Measurements from ENCODE around the gene TNFAIP8.

TNFAIP8 gene

DNA sequence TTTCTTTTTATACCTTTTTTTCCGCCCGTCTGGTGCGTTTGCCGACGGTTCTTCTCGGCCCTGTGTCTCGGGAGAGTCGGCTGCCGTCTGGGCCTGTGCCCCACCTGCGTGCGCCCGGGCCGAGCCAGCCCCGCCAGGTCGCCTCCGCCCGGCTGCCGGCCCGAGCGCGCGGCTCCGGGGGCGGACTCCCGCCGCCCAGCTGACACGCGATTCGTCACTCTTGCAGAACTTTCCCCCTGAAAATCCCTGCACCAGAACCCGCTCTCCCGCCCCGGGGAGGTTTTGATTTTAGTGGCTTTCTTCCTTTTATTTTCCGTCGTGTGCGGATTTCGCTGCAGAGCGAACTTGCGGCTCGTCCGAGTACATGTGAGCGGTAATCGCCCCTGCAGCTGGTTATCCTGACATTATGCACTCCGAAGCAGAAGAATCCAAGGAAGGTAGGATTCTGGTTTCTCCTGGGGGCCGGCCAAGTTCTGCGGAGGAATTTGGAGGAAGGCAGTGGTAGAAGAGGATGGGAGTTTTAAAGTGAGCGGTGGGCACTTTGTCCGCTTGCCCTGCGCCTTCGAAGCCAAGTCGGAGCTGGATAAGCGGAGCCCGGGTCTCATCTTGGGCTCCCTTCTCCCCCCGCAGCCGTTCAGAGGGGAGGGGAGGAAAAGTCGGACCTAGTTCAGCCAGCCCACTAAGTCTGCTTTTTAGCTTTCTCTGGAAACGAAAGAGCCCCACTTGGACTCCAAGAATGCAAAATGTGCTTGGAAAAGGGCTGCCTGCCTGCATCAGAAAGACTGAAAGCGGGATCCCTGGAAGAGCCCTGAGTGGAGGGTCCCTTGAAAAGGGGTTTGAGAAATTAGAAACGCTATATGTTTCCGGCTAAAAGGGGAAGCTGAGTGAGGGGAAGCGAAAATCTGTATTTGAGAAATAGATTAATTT, at the start of gene TNFAIP8:
TNFAIP8 (plus strand) TSS at position 335 of the 927 bp plus-strand sequence; CDS start at position 407, 72 bp downstream.
- peak; percentile 36 for DNase-seq (ENCODE audit: low spot score)

DNA sequence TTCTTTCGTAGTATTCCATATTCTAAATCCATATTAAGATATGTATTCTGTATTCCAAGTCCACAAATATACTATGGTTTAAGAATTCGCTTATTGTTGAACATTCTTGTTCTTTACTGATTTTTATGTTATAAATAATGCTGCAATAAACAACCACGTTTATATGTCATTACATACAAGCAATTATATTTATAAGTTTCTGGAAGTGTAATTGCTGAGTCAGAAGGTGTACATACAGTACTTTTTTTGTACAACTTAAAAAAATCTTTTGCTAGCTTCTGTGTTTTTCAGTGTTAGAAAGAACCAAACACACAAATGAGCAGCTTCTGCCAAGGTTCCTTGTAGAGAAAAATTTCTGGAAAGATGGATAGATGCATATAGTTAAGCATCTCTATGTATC, 48.6 kb upstream of the TNFAIP8 start:
- DNase-seq (ENCODE audit: low spot score) = no peak

DNA sequence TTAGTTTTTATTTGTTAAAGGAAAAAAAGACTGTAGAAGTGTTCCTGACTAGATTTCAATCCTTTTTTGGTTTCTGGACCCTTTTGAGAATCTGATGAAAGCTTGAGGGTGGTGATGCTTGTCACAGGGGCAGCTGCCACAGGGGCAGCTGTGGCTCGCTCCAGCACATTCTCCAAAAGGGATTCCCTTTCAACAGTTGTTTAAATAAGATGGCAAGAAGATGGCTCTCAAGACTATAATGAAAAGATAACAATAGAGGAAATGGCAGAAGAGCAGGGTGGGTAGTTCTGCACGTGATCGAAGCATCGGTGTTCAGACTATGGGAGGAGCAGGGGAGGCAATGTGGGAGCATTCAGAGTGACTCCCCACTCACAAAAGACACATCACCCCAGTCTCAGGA, 46.5 kb upstream of the TNFAIP8 start:
- no peak for DNase-seq (ENCODE audit: low spot score)

DNA sequence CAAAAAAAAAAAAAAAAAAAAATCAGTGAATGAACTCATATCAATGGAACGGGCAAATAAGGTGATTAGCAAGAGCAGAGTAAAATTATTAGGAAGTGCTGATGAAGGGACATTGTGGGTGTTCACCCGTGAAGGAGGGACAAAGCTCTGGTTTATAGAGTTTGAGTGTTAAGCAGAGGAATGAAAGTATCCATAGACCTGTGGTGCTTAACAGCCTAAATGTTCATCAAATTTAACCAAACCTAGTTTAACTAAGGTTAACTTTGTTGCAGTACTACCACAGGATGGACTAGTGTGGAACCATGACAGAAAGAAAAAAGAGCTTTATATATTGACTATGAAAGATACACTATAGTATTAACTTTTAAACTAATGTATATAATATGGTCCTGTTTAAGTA, 44.1 kb upstream of the TNFAIP8 start:
- no peak for DNase-seq (ENCODE audit: low spot score)

DNA sequence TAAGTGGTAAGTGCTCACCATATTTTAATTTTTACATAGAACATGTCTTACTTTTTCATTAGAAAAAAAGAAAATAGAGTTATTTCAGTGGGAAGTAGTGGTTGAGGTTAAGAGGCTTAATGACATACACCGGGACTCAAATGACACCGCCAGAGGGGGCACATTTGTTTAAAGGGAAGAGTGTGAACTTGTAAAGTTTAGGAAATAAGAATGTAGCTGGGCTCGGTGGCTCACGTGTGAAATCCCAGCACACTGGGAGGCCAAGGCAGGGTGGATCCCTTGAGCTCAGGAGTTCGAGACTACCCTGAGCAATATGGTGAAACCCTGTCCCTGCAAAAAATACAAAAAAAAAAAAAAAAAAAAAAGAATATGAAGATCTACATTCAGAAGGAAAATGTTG, 43.4 kb upstream of the TNFAIP8 start:
- no peak for DNase-seq (ENCODE audit: low spot score)

DNA sequence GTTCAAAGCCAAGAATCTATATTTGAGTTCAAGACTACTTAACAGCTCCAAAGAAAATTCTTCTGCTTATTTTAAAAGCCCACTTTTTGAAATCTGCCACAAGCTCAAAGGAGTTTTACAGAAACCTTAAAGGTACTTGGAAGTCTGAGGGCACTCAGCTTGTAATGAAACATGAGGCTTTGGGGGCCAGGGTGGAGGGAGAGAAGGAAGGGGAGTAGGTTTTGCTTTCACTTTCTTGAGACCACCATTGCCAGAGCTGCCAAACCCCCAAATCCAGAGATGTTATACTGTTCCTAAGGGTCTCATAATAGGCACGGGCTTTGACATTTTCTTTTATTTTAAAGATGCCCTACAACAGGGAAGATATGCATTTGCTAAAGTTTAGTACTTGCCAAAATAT, 42.6 kb upstream of the TNFAIP8 start:
- DNase-seq (ENCODE audit: low spot score) = no peak

DNA sequence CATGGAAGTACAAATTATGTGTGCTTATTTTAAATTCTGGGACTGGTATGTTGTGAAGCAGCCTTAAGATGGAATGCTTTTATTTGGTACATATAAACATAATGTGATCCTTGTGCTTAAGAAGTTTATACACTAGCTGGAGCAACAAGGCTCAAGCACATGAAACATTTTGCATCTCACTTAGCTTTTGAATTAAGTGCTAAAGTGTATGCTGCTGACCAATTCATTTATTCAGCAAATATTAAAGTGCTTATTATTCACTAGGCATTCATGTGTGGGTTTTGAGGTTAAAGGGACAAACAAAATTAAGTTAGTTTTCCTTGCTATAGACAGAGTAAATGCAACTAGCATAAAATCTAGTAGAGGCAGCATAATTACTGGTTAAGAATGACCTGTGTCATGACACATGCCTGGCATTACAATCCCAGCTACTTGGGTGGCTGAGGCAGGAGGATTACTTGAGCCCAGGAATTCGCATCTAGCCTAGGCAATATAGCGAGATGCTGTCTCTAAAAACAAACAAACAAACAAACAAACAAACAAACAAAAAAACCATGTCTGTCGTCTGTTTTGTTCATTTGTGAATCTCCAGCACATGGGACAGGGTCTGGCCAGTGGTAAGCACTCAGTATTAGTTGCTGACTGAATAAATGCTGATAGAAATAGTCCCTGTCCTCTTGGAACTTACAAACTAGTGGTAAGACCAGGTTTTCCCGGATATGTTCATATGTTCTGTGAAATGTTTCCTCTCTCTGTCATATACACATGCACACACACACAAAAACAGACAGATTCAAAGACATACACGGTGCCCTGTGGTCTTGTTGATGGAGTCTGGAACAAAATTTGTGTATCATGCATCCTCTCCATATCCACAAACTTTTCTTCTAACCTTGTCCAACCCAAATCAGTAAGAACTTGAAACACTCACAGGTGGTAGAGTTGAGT, 41.9 kb upstream of the TNFAIP8 start:
- DNase-seq (ENCODE audit: low spot score) = no peak

DNA sequence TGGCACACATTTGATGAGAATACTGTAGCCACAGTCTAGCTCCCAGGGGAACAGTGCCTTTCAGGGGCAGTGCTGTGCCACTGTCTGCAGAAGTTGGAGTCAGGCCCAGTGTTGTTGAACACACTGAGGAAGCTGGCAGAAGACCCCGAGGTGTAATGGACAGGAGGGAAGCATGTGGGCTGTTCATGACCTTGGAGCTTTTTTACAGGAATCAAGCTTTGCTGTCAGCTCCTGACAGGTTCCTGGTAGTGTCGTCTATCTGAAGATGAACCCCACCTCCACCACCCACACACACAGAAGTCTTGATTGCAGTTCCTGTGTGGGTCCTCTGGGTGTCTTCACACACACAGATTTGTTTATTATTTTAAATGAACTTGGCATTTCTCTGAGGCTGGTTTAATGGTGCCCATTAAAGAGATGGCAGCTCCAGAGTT, 40.3 kb upstream of the TNFAIP8 start:
- DNase-seq (ENCODE audit: low spot score) = peak; percentile 7

DNA sequence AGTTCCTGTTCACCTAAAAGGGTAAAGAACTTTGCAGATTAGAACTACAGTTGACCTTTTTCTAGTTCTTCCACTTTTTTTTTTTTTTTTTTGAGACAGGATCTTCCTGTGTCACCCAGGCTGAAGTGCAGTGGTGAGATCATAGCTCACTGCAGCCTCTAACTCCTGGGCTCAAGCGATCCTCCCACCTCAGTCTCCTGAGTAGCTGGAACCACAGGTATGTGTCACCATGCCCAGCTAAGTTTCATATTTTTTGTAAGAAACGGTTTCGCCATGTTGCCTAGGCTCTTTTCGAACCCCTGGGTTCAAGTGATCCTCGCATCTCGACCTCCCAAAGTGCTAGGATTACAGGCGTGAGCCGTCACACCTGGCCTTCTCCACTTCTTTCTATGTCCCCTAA, 39.7 kb upstream of the TNFAIP8 start:
- no peak for DNase-seq (ENCODE audit: low spot score)

DNA sequence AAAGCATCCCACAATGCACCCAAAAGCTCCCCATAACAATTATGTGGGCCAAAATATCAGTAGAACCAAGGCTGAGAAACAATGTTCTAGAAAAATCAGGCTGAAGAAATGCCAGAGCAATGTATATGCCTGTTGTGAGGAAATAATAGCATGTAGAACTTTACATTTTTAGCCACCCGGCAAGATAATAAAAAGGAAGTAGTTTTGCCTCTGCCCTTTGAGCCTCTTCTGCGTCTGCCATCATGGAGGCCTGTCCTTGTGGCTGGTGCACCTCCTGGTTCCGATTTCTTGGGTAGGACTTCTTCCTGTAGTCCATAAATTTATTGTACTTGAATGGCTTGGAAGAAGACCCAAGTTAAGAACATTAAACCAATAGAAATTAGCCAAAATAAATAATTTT, 38.9 kb upstream of the TNFAIP8 start:
- no peak for DNase-seq (ENCODE audit: low spot score)

DNA sequence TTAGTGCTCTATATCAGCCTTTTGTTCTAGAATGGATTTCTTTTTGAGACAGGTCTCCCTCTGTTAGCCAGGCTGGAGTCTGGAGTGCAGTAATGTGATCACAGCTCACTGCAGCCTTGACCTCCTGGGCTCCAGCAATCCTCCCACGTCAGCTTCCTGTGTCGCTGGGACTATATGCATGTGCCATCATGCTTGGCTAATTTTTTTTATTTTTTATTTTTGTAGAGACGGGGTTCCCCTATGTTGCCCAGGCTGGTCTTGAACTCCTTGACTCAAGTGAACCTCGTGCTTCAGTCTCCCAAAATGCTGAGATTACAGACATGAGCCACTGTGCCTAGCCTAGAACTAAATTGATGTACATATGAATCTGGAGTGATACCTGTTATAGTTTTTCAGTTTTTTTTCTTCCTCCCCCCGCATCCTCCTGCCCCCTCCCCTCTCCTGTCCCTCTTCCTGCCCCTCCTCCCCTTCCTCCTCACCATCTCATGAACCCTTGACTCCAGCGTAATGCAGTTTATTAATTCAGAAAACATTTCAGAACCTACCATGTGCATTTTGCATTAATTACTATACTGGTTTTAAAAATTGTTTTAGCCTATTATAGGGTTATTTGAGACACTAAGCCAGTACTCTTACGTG, 37.4 kb upstream of the TNFAIP8 start:
- DNase-seq (ENCODE audit: low spot score) = no peak

DNA sequence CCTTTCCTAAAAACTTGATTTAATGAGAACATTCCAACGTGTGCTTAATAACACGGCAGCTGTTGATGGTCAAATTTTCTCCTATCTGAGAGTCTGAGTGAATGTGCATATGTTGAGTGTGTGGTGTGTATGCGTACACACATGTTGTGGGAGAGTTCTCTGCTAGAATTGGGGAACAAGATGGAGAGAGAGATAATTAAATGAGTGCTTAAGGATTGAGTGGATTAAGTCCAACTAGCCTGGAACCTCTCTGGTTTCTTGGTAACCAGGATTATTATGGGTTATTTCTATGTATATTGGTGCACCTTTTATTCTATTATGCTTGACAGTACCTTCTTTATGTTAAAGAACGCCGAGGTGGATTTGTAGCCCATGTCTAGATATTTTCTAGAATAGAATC, 36.4 kb upstream of the TNFAIP8 start:
- no peak for DNase-seq (ENCODE audit: low spot score)

DNA sequence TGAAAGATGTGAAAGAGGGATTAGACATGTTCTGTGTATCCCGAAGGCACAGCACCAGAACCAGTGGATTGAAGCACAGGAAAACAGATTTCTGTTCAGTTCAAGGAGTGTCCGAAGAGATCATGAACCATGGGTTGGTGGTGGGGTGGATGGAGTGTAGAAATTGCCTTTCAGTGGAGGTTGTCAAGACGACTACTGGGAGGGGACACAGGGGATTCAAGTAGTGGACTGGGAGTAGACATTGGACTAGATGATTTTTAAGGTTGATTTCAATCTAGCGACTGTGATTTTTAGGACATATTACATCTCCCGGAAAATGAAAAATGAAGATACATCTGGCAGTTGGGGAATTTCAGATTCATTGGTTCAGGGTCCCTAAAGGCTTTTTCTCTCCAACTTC, 35.9 kb upstream of the TNFAIP8 start:
- DNase-seq (ENCODE audit: low spot score) = no peak

DNA sequence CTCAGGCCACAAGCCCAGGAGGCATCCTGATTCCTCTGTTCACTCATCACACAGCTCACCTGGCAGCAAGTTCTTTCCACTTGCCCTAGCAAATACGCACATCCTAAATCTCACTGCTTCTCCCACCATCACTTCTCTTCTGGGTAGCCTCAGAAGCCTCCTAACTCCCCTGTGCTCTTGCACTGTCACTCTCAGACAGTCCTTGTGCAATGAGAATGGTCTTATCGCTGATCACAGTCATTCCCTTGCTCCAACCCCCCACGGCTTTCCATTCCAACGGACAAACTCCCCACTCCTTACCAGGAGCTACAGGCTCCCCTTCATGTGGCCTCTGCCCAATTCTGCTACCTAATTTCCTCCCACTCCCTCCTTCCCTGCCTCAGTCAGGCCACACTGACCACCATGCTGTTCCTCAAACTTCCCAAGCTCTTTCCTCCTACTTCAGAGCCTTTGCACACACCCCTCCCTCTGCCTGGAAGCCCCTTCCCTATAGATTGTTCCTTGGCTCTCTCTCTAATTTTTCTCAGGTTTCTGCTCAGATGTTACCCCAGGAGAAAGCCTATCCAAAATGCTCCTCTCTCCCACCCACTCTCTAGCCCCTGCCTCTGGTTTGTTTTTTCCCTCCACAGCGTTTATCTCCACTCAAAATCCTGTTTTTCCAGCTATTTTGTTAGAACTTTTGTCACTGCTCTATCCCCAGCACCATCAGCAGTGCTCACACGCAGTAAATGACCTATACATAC, 34.1 kb upstream of the TNFAIP8 start:
- no peak for DNase-seq (ENCODE audit: low spot score)

DNA sequence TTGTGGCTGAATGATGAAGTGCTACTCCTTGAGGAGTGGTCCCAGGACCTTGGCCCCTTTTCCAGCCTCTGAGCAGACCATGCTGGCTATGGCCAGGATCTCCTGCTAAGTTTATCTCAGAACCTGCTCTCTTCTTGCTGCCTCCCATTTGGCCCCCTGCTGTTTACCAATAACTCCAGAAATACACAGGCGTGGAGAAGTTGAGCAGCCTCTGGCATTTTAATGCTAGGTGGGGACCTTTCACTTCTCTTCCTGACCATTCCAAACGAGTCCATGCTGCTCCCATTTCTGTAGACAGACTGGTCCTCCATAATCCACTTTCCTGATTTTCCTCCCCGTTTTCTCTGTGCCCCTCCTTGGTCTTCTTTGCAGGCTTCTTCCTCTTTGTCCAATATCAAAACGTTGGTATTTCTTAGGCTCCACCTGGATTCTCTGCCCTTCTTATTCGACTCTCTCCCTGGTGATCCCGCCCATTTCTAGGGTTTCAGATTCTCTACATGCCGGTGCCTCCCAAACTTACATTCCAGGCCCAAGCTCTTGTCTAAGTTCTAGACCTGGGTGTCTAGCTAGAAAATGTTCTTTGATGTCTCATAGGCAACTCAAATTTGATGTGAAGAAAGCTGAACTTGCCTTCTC, 33.4 kb upstream of the TNFAIP8 start:
- DNase-seq (ENCODE audit: low spot score) = no peak

DNA sequence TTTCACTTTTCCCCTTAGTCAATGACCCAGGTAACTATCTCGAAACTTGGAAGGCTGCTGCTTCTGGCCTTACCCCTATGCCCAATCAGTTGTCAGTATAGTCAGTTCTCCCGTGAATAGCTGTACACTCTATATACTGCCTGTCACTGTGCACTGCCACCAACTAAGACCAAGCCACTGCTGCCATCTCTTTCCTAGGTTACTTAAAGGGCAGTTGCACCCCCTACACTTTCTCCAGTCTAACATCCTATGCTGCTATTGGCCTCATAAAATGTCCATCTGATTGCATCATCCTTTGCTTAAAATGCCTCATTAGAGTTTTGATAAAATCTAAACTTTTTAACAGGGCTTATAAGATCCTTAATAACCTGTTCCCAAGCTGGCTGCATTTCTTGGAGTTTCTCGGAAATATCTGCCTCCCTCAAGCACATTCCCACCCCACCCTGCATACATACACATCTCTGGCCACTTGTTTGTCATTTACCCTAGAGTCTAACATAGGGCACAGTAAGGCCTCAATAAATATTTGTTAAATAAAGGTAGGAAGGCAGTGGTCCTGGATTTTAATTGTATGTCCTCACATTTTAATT, 32.8 kb upstream of the TNFAIP8 start:
- DNase-seq (ENCODE audit: low spot score) = no peak

DNA sequence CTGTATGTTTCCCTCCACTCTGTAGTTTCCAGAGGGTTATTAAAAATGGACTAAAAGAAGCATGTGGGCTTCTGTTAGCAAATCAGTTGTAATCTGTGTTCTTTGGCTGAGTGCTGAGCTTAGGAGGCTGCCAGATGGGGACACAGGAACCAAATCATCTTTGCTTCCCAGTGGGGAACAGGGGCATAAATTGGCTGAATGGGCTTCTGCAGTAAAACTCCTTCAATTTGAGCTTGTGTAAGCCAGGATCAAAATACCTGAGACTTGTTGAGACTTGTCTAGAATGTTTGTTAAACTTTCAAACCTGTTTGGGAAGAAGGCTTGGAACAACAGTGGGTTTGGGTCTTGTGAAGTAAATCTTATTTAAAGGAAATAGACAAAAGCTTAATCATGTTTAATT, 32.2 kb upstream of the TNFAIP8 start:
- DNase-seq (ENCODE audit: low spot score) = no peak

DNA sequence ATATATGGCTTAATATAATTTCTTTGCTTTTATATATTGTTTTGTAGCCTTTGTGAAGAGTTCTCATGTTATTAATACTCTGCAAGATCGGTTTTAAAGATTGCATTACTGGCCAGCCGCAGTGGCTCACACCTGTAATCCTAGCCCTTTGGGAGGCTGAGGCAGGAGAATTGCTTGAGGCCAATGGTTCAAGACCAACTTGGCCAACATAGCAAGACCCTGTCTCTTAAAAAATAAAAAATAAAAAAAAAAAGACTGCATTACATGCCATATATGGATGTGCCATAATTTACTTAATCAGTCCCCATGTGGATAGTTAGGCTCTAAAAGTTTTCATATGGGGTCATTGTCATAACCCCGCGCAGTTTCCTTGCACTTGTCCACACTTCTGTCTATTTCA, 31.0 kb upstream of the TNFAIP8 start:
- no peak for DNase-seq (ENCODE audit: low spot score)

DNA sequence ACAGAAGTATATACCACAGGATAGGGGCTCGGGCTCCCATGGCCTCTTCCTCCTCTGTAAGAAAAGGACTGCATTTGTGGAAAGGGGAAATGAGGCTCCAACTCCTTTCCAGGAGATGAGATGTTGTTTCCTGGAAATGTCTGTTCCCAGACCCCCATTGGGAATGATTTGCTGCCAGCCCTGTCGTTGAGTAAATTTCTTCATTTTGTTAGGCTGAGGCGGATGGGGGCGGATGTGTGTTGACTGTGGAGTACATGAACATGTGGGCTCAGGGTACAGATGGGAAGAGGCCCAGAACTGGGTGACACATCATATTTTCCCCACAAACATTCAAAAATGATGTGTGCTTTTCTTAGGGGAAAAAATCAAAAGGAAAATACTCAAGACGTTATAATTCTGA, 28.8 kb upstream of the TNFAIP8 start:
- DNase-seq (ENCODE audit: low spot score) = no peak

DNA sequence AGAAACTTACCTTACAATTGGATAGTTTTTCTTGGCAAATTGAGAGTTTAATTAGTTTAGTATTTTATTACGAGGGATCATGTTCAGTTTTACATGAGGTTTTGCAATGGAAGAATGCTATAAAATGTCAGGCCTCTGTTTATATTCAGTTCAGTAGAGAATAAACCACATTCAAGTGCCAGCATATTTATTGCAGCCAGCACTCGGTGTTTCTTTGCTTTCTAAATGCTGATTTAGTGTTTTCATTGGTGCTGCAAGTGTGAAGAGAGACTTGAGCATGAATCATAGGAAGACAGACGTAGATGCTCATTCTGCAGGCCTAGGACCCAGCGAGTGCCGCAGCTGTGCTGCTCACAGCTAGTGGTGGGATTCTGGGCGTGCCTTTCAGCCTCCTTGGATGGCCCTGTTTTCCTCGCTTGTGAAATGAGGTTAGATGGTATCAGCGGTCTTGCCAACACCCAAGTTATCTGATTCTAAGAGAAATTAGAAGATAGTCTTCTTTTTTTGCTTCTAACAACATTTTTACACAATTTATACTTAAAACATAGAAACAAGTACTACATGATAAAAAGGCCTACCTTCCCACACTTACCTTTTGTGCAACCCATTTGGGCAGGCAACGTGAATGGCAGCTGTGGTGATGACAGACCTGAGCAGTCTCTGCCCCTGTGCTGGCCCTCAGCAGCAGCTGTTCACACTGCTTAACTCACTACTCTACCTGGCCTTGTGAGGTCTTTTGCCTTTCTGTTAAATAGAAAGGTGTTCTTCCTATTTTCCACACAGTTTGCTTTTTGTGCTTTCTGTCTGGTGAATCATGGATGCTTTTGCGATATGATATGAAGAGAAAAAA, 26.8 kb upstream of the TNFAIP8 start:
- DNase-seq (ENCODE audit: low spot score) = no peak
